ENCODE measurements around the gene NTHL1.

Gene NTHL1

GRCh38 chr16:2007081-2007836 lies 40.4 kb downstream of the NTHL1 start:
- DNase-seq = no peak

- DNase-seq = no peak
Observed at GRCh38 chr16:2006317-2006716, 41.3 kb downstream of the NTHL1 start.

- DNase-seq = no peak
Observed at GRCh38 chr16:2005646-2006045, 42.0 kb downstream of the NTHL1 start.

GRCh38 chr16:2004795-2005517 lies 42.7 kb downstream of the NTHL1 start:
- no peak for DNase-seq

- DNase-seq = peak; percentile 88
Observed at GRCh38 chr16:2003827-2004641, 43.6 kb downstream of the NTHL1 start.

- DNase-seq = no peak
Observed at GRCh38 chr16:2003231-2003826, 44.3 kb downstream of the NTHL1 start.

- no peak for DNase-seq
Observed at GRCh38 chr16:2002406-2003230, 45.0 kb downstream of the NTHL1 start.

GRCh38 chr16:2001456-2002355 lies 45.9 kb downstream of the NTHL1 start:
- no peak for DNase-seq

- DNase-seq = no peak
Observed at GRCh38 chr16:2001035-2001434, 46.6 kb downstream of the NTHL1 start.

GRCh38 chr16:1999866-2000514 lies 47.6 kb downstream of the NTHL1 start:
- DNase-seq = no peak

- DNase-seq = no peak
Observed at GRCh38 chr16:1998852-1999801, 48.5 kb downstream of the NTHL1 start.

- no peak for DNase-seq
Observed at GRCh38 chr16:1998360-1998835, 49.2 kb downstream of the NTHL1 start.

GRCh38 chr16:1997494-1998359 lies 49.9 kb downstream of the NTHL1 start:
- DNase-seq = no peak

- no peak for DNase-seq
Observed at GRCh38 chr16:1993731-1994131, 53.9 kb downstream of the NTHL1 start.

- DNase-seq = no peak
Observed at GRCh38 chr16:1992704-1993317, 54.8 kb downstream of the NTHL1 start.

GRCh38 chr16:1991948-1992703 lies 55.5 kb downstream of the NTHL1 start:
- peak; percentile 99 for DNase-seq

GRCh38 chr16:1991588-1991947 lies 56.1 kb downstream of the NTHL1 start:
- no peak for DNase-seq

All from stimulated activated CD4-positive, alpha-beta T cell treated with anti-CD3 and anti-CD28 coated beads, Interleukin-4, amount 100 ng/mL, for 1 hour (primary cell).